A673 (cell line): ENCODE data around the gene MVB12B. TPM values are rescaled to one million over a fixed set of nuclear protein-coding genes. Genes with fewer than 3 reads are reported as not detected.

ENCODE experiments used
- BruUV-seq: library from RNA; stranded (reverse); fragments of 400-500 nt; replicated peaks from 2 replicates; lab custom pipeline; 2021; lab: Mats Ljungman, UMichigan
- CTCF ChIA-PET: fragments of 300-600 bp; sonication (Branson Sonifier 250); formaldehyde crosslinking; loops from one replicate; lab custom pipeline; 2022; ENCODE audit warnings: antibody characterized with exemption; lab: Charles Lee
- POLR2A ChIA-PET: fragments of 300-600 bp; sonication (Branson Sonifier 250); formaldehyde crosslinking; loops from one replicate; lab custom pipeline; 2022; ENCODE audit warnings: antibody characterized with exemption; ENCODE audit not compliant: low non-redundant PET; lab: Charles Lee
- DNase-seq: peaks from one replicate; pipeline ENCODE4 v3.0.0-alpha.2; 2015; ENCODE audit warnings: low spot score
- H3K27ac ChIP-seq: fragments of 200-600 bp; sonication (generic); 2 replicates; pipeline ENCODE4 v1.5.1; 2016; ENCODE audit warnings: mixed run types, low read depth, mild to moderate bottlenecking, mixed read lengths, antibody characterized with exemption, low read length; ENCODE audit not compliant: poor library complexity, severe bottlenecking
- H3K27me3 ChIP-seq: fragments of 200-600 bp; sonication (generic); replicated peaks from 2 replicates; pipeline ENCODE4 v1.6.1; 2017; ENCODE audit warnings: mixed run types, low read depth, mild to moderate bottlenecking, mixed read lengths, antibody characterized with exemption, low read length; ENCODE audit not compliant: insufficient read depth, poor library complexity
- H3K36me3 ChIP-seq: fragments of 200-600 bp; sonication (generic); 2 replicates; pipeline ENCODE4 v1.6.1; 2016; ENCODE audit warnings: mixed run types, mild to moderate bottlenecking, mixed read lengths, antibody characterized with exemption, low read length; ENCODE audit not compliant: insufficient read depth, poor library complexity, severe bottlenecking
- H3K4me1 ChIP-seq: fragments of 200-600 bp; sonication (generic); 2 replicates; pipeline ENCODE4 v1.6.1; 2017; ENCODE audit warnings: mixed run types, mild to moderate bottlenecking, mixed read lengths, antibody characterized with exemption, low read length; ENCODE audit not compliant: insufficient read depth, poor library complexity, severe bottlenecking
- H3K4me3 ChIP-seq: fragments of 200-600 bp; sonication (generic); 2 replicates; pipeline ENCODE4 v1.5.1; 2016; ENCODE audit warnings: low read depth, mixed run types, mild to moderate bottlenecking, mixed read lengths, low read length; ENCODE audit not compliant: poor library complexity, severe bottlenecking
- H3K9me3 ChIP-seq: fragments of 200-600 bp; sonication (generic); 2 replicates; pipeline ENCODE4 v1.6.1; 2016; ENCODE audit warnings: mixed run types, low read depth, mild to moderate bottlenecking, mixed read lengths, antibody characterized with exemption, low read length; ENCODE audit not compliant: poor library complexity, severe bottlenecking
- EZH2 ChIP-seq: fragments of 200-600 bp; sonication (generic); IDR thresholded peaks from 2 replicates; pipeline ENCODE4 v1.6.1; 2017; ENCODE audit warnings: borderline replicate concordance, low read depth, mild to moderate bottlenecking, mixed read lengths, antibody characterized with exemption, low read length; ENCODE audit not compliant: poor library complexity, severe bottlenecking
- intact Hi-C: fragments of 100-400 bp; cut with micrococcal nuclease; formaldehyde crosslinking; loops from one replicate; pipeline ENCODE4 v1.10.0; 2022; ENCODE audit not compliant: unreplicated experiment
- total RNA-seq: library from RNA; stranded (reverse); gene quantifications from 2 replicates; pipeline ENCODE4 v1.2.3, GENCODE V29; 2021
- TF ChIP-seq, protein P1 (sequence below): fragments of 300-800, 200-600 bp; sonication (generic); conservative IDR thresholded peaks from 2 replicates; pipeline ENCODE4 v1.5.1; 2017; ENCODE audit warnings: low read depth, mild to moderate bottlenecking, antibody characterized with exemption, low read length, moderate library complexity, mixed read lengths

MVB12B gene
- total RNA-seq, 1 experiment from 2014 or later: 12.3 TPM

DNA sequence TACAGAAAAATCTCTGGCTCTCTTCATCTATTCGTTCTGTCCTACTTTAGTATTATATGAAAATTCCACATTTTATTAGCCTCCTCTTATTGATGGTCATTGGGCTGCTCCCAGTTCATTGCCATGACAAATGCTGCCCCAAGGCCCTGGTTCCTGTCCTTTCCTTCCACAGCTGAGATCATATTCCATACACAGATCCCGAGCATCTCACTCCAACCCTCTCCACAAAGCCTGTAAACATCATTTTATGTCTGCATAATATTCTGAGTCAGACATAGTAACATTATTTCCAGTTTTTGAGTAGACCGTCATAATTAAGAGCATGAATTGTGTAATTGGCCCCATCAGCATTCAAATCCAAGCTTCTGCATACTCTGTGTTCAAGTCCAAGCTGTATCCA lies 86.3 kb downstream of the MVB12B start:
- CTCF ChIA-PET: no interaction called here
- Histone ChIP-seq H3K9me3 (no peaks in the 10 kb centered on the region), H3K4me1 (no peaks in the 10 kb centered on the region), H3K27ac (no peak overlapping the region), H3K36me3 (no peaks in the 10 kb centered on the region), H3K27me3 (no peaks in the 10 kb centered on the region), H3K4me3 (no peak overlapping the region)
- TF ChIP-seq, protein P1, sequence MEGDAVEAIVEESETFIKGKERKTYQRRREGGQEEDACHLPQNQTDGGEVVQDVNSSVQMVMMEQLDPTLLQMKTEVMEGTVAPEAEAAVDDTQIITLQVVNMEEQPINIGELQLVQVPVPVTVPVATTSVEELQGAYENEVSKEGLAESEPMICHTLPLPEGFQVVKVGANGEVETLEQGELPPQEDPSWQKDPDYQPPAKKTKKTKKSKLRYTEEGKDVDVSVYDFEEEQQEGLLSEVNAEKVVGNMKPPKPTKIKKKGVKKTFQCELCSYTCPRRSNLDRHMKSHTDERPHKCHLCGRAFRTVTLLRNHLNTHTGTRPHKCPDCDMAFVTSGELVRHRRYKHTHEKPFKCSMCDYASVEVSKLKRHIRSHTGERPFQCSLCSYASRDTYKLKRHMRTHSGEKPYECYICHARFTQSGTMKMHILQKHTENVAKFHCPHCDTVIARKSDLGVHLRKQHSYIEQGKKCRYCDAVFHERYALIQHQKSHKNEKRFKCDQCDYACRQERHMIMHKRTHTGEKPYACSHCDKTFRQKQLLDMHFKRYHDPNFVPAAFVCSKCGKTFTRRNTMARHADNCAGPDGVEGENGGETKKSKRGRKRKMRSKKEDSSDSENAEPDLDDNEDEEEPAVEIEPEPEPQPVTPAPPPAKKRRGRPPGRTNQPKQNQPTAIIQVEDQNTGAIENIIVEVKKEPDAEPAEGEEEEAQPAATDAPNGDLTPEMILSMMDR: no peak
- TF ChIP-seq EZH2: no peak
- BruUV-seq: no TSS peak
- POLR2A ChIA-PET: no interaction called here
- intact Hi-C loops: no loop called here
- no peak for DNase-seq

DNA sequence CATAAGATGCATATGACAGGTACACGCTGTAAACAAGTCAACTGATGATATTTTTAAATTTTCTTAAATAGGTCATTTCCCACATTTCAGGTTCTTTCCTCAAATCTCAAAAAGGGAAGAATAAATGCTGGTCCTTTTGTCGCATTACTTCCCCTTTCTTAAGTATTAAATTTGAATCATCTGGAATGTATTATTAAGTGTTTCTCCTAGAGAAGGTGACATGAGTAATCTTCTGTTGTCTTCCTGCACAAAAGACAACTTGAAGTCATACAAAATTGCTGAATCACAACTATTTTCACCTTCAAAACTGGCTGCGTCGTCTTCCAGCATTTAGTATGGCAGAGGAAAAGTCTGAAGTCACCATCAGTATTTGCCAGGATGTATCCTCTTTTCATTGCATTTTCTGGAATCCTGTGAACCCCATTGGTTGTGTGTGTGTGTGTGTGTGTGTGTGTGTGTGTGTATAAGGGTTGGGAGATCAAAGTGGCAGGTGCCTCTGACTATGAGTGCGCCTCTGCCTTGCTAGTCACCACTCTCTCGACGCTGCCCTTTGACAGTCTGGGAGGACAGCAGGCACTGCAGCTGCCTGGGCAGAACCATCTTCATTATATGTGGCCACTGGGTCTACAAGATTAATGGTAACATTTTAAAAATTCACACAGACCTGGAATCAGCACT lies 86.9 kb downstream of the MVB12B start:
- BruUV-seq: no TSS peak
- DNase-seq: no peak
- H3K9me3 ChIP-seq: no peaks in the 10 kb centered on the region
- H3K27ac ChIP-seq: no peak overlapping the region
- ChIA-PET POLR2A (no interaction called here), CTCF (no interaction called here)
- no peaks in the 10 kb centered on the region for H3K27me3 ChIP-seq
- intact Hi-C loops: no loop called here
- no peak for TF ChIP-seq EZH2
- TF ChIP-seq, protein P1: no peak
- H3K36me3 ChIP-seq: no peaks in the 10 kb centered on the region
- no peaks in the 10 kb centered on the region for H3K4me1 ChIP-seq
- no peak overlapping the region for H3K4me3 ChIP-seq

DNA sequence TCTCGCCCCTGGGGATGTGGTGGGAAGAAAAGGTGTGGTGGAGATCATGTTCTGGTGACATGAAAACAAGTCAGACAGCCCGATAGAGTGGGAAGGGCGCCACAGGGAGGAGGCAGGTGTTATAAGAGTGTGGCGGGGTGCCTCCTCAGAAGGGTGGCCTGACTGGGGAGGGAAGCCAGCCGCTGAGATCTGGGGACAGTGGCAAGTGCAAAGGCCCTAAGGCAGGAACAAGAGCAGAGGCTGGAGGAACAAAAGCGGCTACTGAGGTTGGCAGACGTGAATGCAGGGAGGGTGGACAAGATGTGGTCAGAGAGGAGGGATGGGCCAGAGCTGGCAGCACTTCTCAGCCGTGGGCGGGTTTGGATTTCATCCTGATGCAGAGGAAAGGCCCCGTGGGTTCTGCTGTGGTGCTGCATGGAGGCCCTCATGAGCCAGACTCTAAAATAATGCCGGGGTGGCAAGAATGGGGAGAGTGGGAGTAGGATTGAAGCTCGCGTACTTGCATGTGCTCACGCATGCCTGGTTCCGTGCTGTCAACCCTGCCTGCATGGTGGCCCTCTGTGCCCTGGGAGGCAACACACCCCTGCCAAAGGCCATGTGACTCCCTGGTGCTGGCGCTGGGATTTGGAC lies 89.2 kb downstream of the MVB12B start:
- Histone ChIP-seq H3K27ac (no peak overlapping the region), H3K4me1 (no peaks in the 10 kb centered on the region), H3K36me3 (no peaks in the 10 kb centered on the region), H3K9me3 (no peaks in the 10 kb centered on the region), H3K4me3 (no peak overlapping the region), H3K27me3 (no peaks in the 10 kb centered on the region)
- intact Hi-C loops: no loop called here
- TF ChIP-seq EZH2: no peak
- TF ChIP-seq, protein P1: no peak
- ChIA-PET POLR2A (no interaction called here), CTCF (no interaction called here)
- BruUV-seq: no TSS peak
- DNase-seq: no peak
